GM18861 (cell line): ENCODE measurements around the gene TRIOBP.

Experiments
- ATAC-seq: cut with Tn5 transposase; IDR thresholded peaks from one replicate; pipeline ENCODE4 v1.9.1; 2021; ENCODE audit not compliant: unreplicated experiment

The TRIOBP gene

GRCh38 chr22:37669586-37669985, 27.3 kb upstream of the TRIOBP start:
- ATAC-seq: no peak

- ATAC-seq: no peak
Measured at GRCh38 chr22:37672206-37672919, 24.5 kb upstream of the TRIOBP start.

- ATAC-seq: no peak
Measured at GRCh38 chr22:37672920-37673455, 23.9 kb upstream of the TRIOBP start.

- no peak for ATAC-seq
Measured at GRCh38 chr22:37674248-37674647, 22.6 kb upstream of the TRIOBP start.

GRCh38 chr22:37674951-37675929, 21.6 kb upstream of the TRIOBP start, which contains the start of gene LGALS1:
TSS of gene LGALS1 (plus strand) at chr22:37675636. CDS start at chr22:37675703, 67 bp downstream.
- peak; percentile 40 for ATAC-seq

GRCh38 chr22:37675930-37676735, 20.7 kb upstream of the TRIOBP start:
- no peak for ATAC-seq

- peak; percentile 36 for ATAC-seq
Measured at GRCh38 chr22:37676736-37677492, 19.9 kb upstream of the TRIOBP start.

GRCh38 chr22:37677493-37677974, 19.3 kb upstream of the TRIOBP start:
- no peak for ATAC-seq

GRCh38 chr22:37678372-37678771, 18.5 kb upstream of the TRIOBP start:
- no peak for ATAC-seq

- no peak for ATAC-seq
Measured at GRCh38 chr22:37679670-37680069, 17.2 kb upstream of the TRIOBP start.

GRCh38 chr22:37680191-37680851, 16.5 kb upstream of the TRIOBP start:
- ATAC-seq: no peak

GRCh38 chr22:37681001-37681424, 15.8 kb upstream of the TRIOBP start:
- ATAC-seq: no peak

GRCh38 chr22:37681556-37682049, 15.2 kb upstream of the TRIOBP start:
- ATAC-seq: no peak

GRCh38 chr22:37684803-37685615, 11.8 kb upstream of the TRIOBP start:
- ATAC-seq: no peak

- no peak for ATAC-seq
Measured at GRCh38 chr22:37686002-37686982, 10.6 kb upstream of the TRIOBP start, which contains the start of gene NOL12. TSS of gene NOL12 (plus strand) at chr22:37686343. CDS start at chr22:37686393, 50 bp downstream.

GRCh38 chr22:37690407-37690806, 6.4 kb upstream of the TRIOBP start:
- ATAC-seq: no peak

- no peak for ATAC-seq
Measured at GRCh38 chr22:37690901-37691504, 5.8 kb upstream of the TRIOBP start.
